Measurements from ENCODE around the gene PITPNM1. TPM values are rescaled to one million over a fixed set of nuclear protein-coding genes. Genes with fewer than 3 reads are reported as not detected.
"Not testable (repeated sequence)": the region's sequence is repeated elsewhere in the genome, so short reads cannot be mapped to it uniquely, and the experiment has no call there.

PITPNM1 gene
- total RNA-seq, result 34.0 TPM

DNA sequence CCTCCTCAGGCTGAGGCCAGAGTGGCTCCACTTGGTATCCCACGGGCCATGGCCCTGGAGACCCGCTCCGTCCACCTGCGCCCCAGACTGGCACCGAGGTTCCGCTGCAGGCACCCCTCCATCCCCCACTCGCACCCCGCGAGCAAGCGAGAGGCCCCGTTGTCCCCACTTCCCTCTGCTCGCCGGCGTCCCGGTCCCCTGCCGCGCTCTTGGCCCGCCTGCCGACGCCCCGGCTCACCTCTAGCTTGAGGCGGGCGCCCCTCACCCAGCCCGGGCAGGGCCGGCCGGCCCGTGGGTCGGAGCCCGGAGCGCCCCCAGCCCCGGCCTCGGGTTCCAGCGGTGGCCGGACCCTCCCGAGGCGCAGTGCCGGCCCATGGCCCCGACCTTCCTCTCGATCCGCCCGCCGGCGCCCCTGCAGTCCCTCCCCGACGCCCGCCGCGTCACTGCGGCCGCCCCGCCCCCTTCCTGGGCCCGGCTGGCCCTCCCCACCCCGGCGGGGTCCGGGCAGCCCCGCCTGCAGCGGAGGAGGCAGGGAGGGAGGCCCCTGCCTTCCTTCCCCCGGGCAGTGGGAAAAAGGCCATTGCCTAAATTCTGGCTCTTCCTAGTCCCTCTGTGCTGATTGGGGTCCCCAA, at the start of gene PITPNM1:
Gene PITPNM1 (minus strand): TSS at position 414 of the 632 bp plus-strand sequence. CDS start 1,183 bp downstream, outside the sequence.
- no peak for DNase-seq

DNA sequence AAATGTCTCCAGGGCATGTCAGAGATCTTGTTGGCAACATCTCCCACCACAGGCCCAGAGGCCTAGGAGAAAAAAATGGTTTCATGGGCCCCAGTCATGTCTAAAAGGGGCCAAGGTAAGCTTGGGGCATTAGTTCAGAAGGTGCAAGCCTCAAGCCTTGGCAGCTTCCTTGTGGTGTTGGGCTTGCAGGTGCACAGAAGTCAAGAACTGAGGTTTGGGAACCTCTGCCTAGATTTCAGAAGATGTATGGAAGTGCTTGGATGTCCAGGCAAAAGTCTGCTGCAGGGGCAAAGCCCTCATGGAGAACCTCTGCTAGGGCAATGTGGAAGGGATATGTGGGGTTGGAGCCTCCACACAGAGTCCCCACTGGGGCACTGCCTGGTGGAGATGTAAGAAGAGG, 46.5 kb upstream of the PITPNM1 start:
- DNase-seq, result not testable (repeated sequence)

DNA sequence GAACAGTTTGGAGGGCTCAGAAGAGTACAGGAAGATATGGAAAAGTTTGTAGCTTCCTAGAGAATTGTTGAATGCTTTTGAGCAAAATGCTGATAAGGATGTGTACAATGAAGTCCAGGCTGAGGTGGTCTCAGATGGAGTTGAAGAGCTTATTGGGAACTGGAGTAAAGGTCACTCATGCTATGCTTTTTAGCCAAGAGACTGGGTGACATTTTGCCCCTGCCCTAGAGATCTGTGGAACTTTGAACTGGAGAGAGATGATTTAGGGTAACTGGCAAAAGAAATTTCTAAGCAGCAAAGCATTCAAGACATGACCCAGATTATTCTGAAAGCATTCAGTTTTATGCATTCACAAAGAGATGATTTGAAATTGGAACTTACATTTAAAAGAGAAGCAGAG, 46.0 kb upstream of the PITPNM1 start:
- no peak for DNase-seq

DNA sequence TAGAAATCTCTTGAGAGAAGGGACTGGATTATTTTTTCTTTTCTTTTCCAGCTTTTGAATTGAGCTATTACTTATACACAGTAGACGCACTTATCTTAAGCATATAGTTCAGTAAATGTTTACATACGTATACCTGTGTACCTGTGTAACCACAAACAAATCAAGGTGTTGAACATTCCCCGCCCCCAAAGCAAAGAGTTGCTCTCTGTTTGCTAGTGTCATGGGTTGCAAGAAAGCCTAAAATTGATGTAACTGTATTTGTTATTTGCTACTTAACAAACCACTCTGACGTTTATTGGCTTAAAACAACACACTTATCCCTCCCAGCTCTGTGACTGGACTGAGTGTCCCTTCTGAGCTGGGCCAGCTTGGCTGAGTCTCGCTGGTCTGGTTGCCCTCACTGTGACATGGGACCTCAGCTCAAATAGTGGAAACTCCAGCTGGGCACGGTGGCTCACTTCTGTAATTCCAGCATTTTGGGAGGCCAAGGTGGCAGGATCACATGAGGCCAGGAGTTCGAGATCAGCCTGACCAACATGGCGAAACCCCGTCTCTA, 43.5 kb upstream of the PITPNM1 start:
- DNase-seq, result no peak

DNA sequence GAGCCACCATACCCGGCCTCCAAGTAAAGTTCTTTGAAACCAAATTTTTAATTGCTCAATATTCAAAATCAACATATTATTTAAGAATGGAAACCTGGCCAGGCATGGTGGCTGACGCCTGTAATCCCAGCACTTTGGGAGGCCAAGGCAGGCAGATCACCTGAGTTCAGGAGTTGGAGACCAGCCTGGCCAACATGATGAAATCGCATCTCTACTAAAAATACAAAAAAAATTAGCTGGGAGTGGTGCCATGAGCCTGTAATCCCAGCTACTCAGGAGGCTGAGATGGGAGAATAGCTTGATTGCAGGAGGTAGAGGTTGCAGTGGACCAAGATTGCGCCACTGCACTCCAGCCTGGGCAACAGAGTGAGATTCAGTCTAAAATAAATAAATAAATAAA, 42.9 kb upstream of the PITPNM1 start:
- not testable (repeated sequence) for DNase-seq

DNA sequence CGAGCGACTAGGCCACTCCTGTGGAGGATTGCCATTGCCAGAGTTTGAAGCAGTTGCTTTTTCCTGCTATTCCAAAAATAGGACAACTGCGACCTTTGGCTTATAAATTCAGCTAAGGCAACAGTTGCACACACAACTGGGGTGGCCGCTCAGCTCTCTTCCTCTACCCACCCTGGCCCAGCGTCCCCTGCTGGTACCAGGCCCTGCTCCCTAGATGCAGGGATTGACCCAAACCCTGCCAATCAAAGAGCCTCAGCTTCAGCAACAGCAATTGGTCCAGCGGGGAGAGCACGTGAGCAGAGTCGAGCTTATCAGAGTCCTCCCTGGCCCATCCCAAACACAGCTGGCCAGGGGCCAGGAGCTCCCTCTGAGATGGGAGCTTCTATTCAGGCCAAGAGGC, 40.1 kb upstream of the PITPNM1 start:
- no peak for DNase-seq

DNA sequence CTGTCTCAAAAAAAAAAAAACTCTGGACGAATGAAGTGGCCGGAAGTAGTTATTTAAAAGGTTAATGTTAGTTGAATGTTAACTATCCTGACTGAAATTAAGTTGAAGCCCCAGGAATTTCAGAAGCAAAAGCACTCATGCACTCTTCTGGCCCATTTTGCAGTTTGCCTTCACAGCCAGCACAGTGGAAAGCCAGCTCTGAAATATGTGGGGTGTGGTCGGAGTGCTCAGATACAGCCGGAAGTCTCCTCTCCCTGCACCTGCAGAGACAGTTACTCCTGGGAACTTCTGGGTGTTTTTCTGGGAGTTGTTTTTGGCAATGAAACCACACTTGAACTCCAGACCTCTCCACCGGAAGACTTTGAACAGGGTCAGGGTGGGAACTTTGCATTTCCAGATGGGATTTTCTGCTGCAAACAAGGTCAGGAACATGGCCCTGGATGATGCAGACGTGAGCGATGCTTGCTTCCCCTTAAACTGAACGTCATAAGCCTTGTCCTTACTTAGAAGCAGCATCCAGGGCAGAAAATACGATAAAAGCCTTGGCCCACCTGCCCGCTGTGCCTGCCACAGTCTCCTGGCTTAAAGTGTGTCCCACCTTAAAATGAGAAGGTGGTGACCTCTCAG, 39.6 kb upstream of the PITPNM1 start:
- DNase-seq, result no peak

DNA sequence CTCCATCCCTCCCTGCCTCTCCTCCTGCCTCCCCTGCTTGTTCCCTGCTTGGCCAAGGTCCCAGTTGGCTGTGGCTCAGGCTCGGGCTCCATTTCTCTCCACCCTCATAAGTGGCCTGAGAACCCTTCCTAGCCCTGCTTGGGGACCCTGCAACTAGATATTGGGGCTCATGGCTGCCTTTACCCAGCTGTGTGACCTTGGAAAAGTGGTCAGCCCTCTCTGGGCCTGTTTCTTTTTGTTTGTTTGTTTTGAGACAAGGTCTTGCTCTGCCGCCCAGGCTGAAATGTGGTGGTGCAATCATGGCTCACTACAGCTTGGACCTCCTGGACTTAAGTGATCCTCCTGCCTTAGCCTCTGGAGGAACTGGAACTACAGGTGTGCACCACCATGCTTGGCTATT, 38.4 kb upstream of the PITPNM1 start:
- DNase-seq, result no peak

DNA sequence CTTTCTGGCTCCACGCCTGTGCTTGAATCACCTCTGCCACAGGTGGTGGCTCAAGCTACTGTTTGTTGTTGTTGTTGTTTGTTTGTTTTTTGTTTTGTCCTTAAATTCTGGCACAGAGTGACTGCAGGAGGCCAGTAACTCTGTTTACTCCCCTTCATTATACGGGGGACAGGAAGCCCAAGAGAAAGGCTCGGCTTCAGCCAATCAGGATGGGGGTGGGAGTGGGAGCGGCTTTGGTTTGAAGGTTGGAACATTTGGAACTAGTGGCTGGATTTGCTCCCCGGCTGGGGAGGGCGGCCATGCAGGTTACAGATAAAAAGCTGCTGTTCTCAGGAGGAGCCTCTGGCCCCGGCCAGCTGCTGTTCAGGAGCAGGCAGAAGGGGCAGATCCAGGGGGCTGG, 37.8 kb upstream of the PITPNM1 start:
- no peak for DNase-seq

DNA sequence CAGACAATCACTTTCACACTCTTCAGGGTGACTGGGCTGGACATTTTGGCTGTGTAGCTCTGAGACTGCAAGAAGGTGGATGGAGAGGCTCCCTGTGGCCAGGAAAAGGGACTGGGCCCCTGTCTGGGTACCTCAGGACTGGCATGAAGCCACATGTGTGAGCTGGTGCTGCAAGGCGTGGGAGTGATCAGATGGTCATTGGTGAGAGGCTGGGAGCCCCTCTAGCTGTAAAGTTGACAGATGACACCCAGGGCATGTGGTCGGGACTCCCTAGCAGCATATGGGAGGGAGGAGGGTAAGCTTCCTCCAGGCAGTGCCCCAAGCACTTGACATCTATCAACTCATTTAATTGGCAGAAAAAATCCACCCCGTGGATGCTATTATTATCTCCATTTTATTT, 37.0 kb upstream of the PITPNM1 start:
- DNase-seq, result no peak

DNA sequence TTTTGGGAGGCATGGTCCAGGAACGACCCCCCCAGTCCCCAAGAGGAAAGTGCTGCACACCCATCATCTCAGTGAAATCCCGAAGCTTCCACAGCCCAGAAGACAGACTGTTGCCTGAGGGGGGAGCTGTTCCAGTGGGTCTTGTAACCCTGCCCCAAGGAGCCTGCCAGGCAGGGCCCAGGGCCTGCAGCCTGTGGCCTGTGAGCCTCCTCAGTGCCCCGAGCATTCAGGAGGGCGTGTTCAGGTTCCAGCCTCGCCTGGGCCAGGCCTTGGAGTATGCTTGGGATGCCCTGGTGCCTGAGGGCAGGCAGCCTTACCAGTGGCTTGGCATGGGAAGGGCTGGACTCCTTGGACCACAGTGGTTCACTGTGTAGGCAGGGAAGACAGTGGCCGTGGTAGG, 36.0 kb upstream of the PITPNM1 start:
- DNase-seq, result no peak

DNA sequence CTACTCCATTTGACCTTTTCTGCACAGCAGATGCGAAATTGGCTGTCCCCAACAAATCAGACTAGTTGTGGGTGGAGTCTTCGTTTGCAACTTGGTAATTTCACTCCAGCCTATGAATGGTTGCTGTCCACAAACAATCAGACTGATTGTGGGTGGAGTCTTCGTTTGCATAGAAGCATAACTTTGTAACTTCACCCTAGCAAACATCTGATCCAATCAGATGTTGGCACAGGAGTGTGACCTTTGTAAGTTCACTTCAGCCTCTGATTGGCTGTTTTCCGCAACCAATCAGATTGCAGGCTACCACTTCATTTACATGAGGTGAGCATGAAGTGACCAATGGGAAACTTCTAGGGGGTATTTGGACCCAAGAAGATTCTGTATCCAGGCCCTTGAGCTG, 34.4 kb upstream of the PITPNM1 start:
- DNase-seq, result no peak

DNA sequence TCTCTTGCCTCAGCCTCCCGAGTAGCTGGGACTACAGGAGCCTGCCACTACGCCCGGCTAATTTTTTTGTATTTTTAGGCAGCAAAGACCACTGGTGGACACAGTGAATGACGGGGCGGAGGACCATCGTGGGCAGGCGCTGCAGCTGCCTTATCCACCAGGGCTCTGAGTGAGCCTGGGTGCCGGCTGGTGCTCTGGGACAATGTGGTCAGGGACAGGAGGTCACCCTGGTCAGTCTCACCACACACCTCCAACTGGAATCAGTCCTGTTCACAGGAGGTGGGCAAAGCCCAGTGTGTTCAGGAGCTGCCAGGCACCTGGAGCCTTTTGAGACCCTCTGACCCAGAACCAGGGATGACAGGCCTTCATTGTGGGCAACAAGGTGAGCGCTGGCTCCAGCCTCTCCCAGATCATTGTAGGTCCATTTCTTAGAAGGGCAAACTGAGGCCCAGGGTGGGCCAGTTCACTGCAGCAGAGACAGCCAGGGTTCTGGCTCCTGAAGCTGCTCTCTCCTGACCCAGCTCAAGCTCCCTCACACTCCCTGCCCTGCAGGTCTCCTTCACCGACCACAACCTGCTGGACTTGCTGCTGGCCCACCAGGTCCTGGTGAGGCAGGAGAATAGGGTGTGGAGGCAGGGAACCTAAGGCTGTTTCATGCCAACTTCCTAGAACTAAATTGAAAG, 33.8 kb upstream of the PITPNM1 start:
- no peak for DNase-seq

DNA sequence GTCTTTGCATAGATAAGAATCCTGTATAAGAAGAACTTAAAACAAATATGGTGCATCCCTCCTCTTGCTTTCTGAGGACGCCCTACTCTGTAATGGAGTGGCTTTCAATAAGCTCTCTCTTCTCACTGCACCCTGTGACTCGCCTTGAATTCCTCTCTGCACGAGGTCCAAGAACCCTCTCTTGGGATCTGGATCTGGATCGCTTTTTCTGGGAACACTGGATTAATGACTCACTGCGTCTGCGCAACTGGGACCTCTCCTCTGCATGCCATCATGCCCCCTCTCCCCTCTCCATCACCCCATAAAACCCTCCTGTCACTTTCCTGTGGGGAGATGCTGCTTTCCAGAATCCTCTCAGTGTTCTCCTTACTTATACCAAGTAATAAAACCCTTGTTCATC, 33.1 kb upstream of the PITPNM1 start:
- DNase-seq, result no peak

DNA sequence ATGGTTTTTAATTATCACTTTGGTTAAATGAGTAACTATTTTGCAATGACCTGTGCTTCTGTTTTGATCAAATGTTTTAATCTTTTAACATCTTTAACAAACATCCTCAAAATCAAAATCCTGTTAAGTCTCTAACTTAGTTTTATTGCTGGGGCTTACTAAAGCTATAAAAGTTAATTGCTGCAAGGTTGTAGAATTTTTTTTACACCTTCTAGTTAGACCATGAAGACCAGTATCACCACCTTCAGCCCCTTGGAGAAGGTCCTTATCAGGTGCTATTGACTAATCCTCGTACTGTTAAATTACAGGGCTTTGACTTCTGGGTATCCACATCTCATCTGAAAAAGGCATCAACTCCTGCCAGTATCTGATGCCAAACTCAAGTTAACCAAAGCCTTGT, 30.4 kb upstream of the PITPNM1 start:
- DNase-seq, result no peak

DNA sequence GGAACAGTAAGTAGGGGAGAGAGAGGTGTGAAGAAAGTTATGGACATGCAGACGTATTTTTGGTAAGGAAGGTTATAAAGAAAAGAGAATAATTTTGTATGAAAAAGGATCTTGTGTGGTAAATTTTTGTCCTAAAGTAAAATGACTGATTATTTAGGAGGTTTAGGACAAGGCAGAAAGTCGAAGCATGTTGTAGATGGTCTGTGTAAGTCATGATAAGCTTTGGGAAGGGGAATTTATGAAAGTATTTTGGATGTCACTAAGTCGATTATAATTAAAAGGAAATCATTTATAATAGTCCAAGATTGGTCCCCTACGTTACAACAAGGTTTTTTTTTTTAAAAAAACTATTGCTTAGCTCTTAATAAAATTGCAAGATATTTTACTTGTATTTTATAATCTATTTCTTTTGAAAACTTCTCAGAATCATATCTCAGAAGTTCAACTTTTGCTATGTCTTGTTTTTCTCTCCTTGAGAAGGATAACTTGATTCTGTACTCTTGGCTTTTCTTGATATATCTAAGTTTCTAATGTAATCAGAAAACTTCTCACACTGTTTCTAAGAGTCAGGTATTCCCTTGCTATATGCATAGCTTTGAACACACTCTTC, 29.0 kb upstream of the PITPNM1 start:
- no peak for DNase-seq

DNA sequence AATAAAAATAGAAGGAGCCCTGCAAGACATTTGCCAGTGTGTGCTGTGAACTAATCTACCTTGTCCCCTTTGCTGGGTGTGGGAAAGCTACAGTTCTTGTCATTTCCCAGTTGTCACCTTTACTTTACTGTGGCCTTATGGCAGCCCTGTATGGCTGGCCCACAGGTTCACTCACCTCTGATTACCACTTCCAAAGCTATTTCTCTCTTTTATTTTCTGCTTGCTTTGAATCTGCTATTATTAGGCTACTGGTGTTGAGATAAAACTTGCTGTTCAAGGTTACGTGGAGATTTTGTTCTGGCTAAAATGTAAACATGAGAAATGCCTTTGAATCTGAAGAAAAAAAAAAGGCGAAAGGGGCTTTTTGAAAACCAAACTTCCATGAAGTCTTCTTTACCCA, 27.7 kb upstream of the PITPNM1 start:
- DNase-seq, result no peak

DNA sequence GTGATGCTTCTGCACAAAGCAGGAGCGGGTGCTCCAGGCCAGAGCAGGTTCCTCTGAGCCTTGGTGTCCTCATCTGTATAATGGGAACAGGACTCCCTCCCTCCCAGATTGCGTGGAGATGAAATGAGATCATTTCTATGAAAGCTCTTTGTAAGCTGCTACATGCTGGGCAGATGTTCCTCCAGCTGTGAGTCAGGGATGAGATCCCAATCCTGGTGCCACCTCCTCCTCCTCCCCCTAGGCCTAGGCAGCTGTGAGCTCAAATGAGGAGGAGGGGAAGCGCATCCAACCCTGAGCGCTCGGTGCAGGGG, 25.1 kb upstream of the PITPNM1 start:
- DNase-seq, result no peak

DNA sequence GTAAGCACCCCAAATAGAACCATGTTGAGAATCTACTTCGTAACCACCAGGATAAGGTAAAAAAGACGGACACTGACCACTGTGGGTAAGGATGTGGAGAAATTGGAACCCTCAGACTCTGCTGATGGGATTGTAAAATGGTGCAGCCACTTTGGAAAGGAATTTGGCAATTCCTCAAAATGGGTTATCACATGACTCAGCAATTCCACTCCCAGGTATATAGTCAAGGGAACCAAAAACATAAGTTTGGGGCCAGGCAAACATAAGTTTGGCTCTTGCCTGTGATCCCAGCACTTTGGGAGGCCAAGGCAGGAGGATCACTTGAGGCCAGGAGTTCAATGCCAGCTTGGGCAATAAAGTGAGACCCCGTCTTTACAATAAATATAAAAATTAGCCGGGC, 23.2 kb upstream of the PITPNM1 start:
- DNase-seq, result no peak

DNA sequence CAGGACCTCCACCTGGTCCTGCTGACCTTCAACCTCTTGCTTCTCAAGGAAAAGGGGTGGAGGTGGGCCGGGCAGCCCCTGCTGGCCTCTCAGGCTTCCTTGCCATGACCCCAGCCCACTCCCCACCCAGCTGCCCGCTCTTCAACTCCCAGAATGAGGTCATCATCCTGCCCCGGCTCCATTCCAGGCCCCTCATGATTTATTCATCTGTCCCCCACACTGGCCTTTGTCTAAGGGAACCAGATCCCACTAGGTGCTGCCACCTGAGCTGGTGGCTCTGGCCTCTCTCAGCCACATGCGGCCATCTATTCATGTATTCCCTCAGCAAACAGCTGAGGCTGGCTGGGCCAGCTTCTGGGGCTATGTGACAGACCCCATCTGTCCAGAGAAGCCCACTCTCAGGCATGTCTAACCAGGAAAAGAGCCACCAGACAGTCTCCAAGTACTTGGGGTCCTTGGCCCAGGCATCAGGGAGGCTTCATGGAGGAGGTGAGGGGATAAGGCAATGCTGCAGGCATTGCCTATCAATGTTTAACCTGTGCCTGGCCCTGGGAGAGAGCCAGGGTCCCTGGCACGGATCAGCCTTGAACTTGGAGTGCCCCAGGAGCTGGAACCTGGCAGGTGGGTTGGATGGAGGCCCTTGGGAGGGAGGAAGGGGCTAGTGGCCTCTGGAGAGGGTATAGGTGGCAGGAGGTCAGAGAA, 20.3 kb upstream of the PITPNM1 start:
- DNase-seq, result no peak

DNA sequence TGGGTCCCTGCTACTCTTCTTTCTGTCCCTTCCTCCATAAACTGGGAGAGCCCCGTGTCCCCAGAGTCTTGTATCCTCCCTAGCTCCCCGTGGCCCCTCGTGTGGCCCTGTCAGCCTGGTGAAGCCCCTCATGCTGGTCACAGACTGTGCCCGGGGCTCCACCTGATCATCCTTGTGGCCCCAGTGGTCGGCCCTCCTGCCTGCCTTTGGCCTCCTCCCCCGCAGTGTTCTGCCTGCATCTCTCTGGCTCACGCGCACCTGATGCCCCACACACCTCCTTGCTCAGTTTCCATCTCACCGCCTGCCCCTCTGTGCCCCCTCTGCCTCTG, 19.3 kb upstream of the PITPNM1 start:
- no peak for DNase-seq

DNA sequence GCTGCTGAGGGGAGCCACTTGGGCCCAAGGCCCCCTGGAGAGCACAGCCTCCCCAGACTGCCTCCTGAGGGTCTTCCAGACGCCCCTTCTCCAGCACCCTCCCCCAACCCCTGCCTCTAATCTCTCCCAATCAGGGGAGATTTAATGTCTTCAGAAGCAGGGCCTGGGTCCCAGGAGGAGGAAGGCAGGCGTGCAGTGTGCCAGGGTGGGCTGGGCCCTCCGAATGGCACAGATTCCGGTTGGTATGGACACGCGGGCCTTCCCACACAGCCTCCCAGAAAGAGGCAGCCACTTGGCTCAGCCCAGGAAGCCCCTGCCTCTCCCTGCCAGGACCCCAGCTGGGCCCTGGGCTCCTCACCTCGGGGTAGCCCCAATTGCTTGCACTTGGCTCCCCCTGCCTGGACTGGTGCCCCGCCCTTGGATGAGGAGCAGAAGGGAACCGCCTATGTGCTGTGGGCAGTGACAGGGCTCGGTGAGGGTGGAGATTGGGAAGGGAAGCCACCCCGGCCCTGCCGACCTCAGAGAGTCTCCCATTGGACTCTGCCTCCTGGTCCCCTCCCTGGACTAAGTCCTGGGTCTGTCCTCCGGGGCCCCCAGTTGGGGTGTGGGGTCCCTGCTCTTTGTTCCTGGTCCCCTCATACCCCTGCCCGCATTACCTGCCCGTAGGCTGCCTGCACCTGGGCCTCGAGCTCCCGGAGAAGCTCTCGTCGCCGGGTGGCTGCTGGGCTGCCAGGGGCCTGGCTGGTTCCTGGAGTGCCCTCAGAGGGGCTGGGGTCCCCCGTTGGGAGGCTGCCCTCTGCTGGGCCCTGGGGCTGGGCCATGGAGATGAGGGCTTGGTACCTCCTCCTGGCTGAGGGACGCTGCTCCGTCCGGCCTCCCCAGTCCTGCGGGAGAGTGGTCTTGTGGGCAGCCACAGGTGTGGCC, 18.7 kb upstream of the PITPNM1 start:
- DNase-seq, result no peak
